H1 (cell line): ENCODE results near the gene NINJ2. TPM values are rescaled to one million over a fixed set of nuclear protein-coding genes. Genes with fewer than 3 reads are reported as not detected.

Experiments used
- CHD1 ChIP-seq: IDR thresholded peaks from 2 replicates; pipeline ENCODE4 v1.6.1; 2012; ENCODE audit warnings: low read depth, low read length, improper control_type of control experiment
- polyA plus RNA-seq, 7 experiments: library from polyadenylated mRNA; depleted of rRNA in 3 of 7; stranded (reverse) in 5 of 7; unstranded in 2 of 7; fragments of >200 nt in 5 of 7; fragments of 200-250 nt in 2 of 7; gene quantifications; 1 replicate in 5 of 7; 2 replicates in 1 of 7; 4 replicates in 1 of 7; pipeline versions ENCODE4 v1.2.1 to v1.2.3, GENCODE V29; 2011 to 2013; ENCODE audit warnings: missing spikeins in 2 of 7, mixed read lengths in 2 of 7
- total RNA-seq: library from RNA; stranded (reverse); fragmentation: NEBNext Ultra II Directional; extraction: Animal tissue kit (Norgen Biotek cat#: 25700); gene quantifications from 2 replicates; pipeline ENCODE4 v1.2.1, GENCODE V29; 2021

NINJ2 gene
- total and polyA plus RNA-seq, 2 of the 8 experiments (the other 6 are each of a cell fraction or from before 2014, with no cell fraction given) = 1.4 TPM; not detected in 1

DNA sequence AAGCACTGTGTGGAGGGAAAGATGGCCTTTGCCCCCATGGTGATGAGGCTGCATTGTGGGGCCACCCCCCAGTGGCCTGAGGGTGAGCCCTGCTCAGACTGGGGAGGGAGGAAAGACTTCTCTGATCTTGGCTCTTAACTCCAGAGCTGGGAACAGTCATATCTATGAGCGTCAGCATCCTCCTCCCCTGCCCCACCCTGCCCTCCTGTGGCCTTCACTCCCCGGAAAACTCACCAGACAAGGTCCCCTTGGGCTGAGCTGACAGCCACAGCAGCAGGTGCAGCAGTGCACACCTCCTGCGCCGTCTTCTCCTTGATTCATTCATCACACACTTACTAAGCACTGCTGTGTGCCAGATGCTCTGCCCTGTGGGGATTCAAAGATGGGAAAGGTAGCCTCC lies 104.7 kb downstream of the NINJ2 start (continued):
- TF ChIP-seq CHD1 = no peak
